Measurements from ENCODE around the gene ATP13A1.

Gene ATP13A1

GRCh38 chr19:19642506-19643157 is 20.8 kb downstream of the ATP13A1 start:
- TF ChIP-seq CTCF (conservative IDR thresholded peaks at IDR 0.05; ENCODE audit: low read depth, low read length), result no peak
- peak overlapping the region; percentile 85 for H3K4me3 ChIP-seq (ENCODE audit: low read depth, low read length)
- DNase-seq (ENCODE audit: low read depth), result no peak

- TF ChIP-seq CTCF (conservative IDR thresholded peaks at IDR 0.05; ENCODE audit: low read depth, low read length), result no peak
- H3K4me3 ChIP-seq (ENCODE audit: low read depth, low read length), result no peak overlapping the region
- DNase-seq (ENCODE audit: low read depth), result no peak
Measured at GRCh38 chr19:19637523-19638251, 25.8 kb downstream of the ATP13A1 start.

- H3K4me3 ChIP-seq (ENCODE audit: low read depth, low read length), result no peak overlapping the region
- DNase-seq (ENCODE audit: low read depth), result no peak
- no peak for TF ChIP-seq CTCF (conservative IDR thresholded peaks at IDR 0.05; ENCODE audit: low read depth, low read length)
Measured at GRCh38 chr19:19637186-19637522, 26.3 kb downstream of the ATP13A1 start.

GRCh38 chr19:19636573-19637185 is 26.8 kb downstream of the ATP13A1 start:
- DNase-seq (ENCODE audit: low read depth), result no peak
- H3K4me3 ChIP-seq (ENCODE audit: low read depth, low read length), result no peak overlapping the region

GRCh38 chr19:19635313-19635702 is 28.2 kb downstream of the ATP13A1 start:
- no peak for TF ChIP-seq CTCF (conservative IDR thresholded peaks at IDR 0.05; ENCODE audit: low read depth, low read length)
- H3K4me3 ChIP-seq (ENCODE audit: low read depth, low read length), result no peak overlapping the region
- no peak for DNase-seq (ENCODE audit: low read depth)

More at GRCh38 chr19:19636573-19637185, 26.8 kb downstream of the ATP13A1 start:
- no peak for TF ChIP-seq CTCF (conservative IDR thresholded peaks at IDR 0.05; ENCODE audit: low read depth, low read length)

GRCh38 chr19:19634516-19635312 is 28.8 kb downstream of the ATP13A1 start:
- DNase-seq (ENCODE audit: low read depth), result no peak
- H3K4me3 ChIP-seq (ENCODE audit: low read depth, low read length), result no peak overlapping the region
- TF ChIP-seq CTCF (conservative IDR thresholded peaks at IDR 0.05; ENCODE audit: low read depth, low read length), result no peak

All from choroid plexus epithelial cell (primary cell).